Neural cell (in vitro differentiated cells): ENCODE measurements around the gene ELP5. TPM values are rescaled to one million over a fixed set of nuclear protein-coding genes. Genes with fewer than 3 reads are reported as not detected.

Experiments
- H2AFZ ChIP-seq: fragments of 200-600, 300-800 bp; sonication (generic), shearing (Covaris generic); 2 replicates; pipeline ENCODE4 v1.6.0; 2014; ENCODE audit warnings: low read depth, mild to moderate bottlenecking, antibody characterized with exemption, low read length, moderate library complexity
- H3F3A ChIP-seq: fragments of 200-600 bp; shearing (Covaris generic); 2 replicates; pipeline ENCODE4 v1.6.1; 2016; ENCODE audit warnings: mild to moderate bottlenecking, moderate library complexity, mixed read lengths, antibody characterized with exemption, low read length; ENCODE audit not compliant: insufficient read depth, poor library complexity, severe bottlenecking
- H3K27ac ChIP-seq: fragments of 200-600, 300-800 bp; sonication (generic), shearing (Covaris generic); 2 replicates; pipeline ENCODE4 v1.5.1; 2014; ENCODE audit warnings: mild to moderate bottlenecking, low read length, moderate library complexity
- H3K27me3 ChIP-seq: fragments of 300-800, 200-600 bp; sonication (generic), shearing (Covaris generic); 2 replicates; pipeline ENCODE4 v1.6.0; 2014; ENCODE audit warnings: mild to moderate bottlenecking, low read depth, low read length, moderate library complexity; ENCODE audit not compliant: insufficient read depth
- H3K36me3 ChIP-seq: fragments of 300-800, 200-600 bp; sonication (generic), shearing (Covaris generic); 2 replicates; pipeline ENCODE4 v1.5.1; 2014; ENCODE audit warnings: mild to moderate bottlenecking, antibody characterized with exemption, low read length, moderate library complexity; ENCODE audit not compliant: insufficient read depth
- H3K4me2 ChIP-seq: fragments of 300-800, 200-600 bp; sonication (generic), shearing (Covaris generic); 2 replicates; pipeline ENCODE4 v1.6.0; 2014; ENCODE audit warnings: mild to moderate bottlenecking, low read length
- H3K4me3 ChIP-seq: fragments of 300-800, 200-600 bp; sonication (generic), shearing (Covaris generic); 2 replicates; pipeline ENCODE4 v1.5.1; 2014; ENCODE audit warnings: mild to moderate bottlenecking, low read length, moderate library complexity
- H3K79me2 ChIP-seq: fragments of 200-600 bp; shearing (Covaris generic); replicated peaks from 2 replicates; pipeline ENCODE4 v1.6.0; 2014; ENCODE audit warnings: mild to moderate bottlenecking, low read length, moderate library complexity; ENCODE audit not compliant: insufficient read depth
- H3K9ac ChIP-seq: fragments of 300-800, 200-600 bp; sonication (generic), shearing (Covaris generic); 2 replicates; pipeline ENCODE4 v1.6.1; 2016; ENCODE audit warnings: mild to moderate bottlenecking, low read length, mixed read lengths
- H3K9me2 ChIP-seq: fragments of 200-600 bp; shearing (Covaris generic); 2 replicates; pipeline ENCODE4 v1.6.1; 2016; ENCODE audit warnings: mild to moderate bottlenecking, low read length, mixed read lengths; ENCODE audit not compliant: insufficient read depth
- H3K9me3 ChIP-seq: fragments of 200-600, 300-800 bp; sonication (generic), shearing (Covaris generic); 2 replicates; pipeline ENCODE4 v1.6.1; 2016; ENCODE audit warnings: mild to moderate bottlenecking, mixed run types, low read length, moderate library complexity, mixed read lengths
- H4K20me1 ChIP-seq: fragments of 200-600 bp; shearing (Covaris generic); 2 replicates; pipeline ENCODE4 v1.6.1; 2016; ENCODE audit warnings: mild to moderate bottlenecking, mixed run types; ENCODE audit not compliant: insufficient read depth
- CTCF ChIP-seq: fragments of 450-650 bp; IDR thresholded peaks from 2 replicates; pipeline ENCODE4 v1.5.1; 2014; ENCODE audit warnings: antibody characterized with exemption, mild to moderate bottlenecking, moderate library complexity; ENCODE audit not compliant: poor library complexity, severe bottlenecking
- EP300 ChIP-seq: fragments of 450-650 bp; conservative IDR thresholded peaks from 2 replicates; pipeline ENCODE4 v1.6.1; 2014; ENCODE audit warnings: antibody characterized with exemption, mild to moderate bottlenecking, moderate library complexity; ENCODE audit not compliant: poor library complexity, severe bottlenecking
- EZH2 ChIP-seq: fragments of 200-600, 300-800 bp; shearing (Covaris generic), sonication (generic); IDR thresholded peaks from 2 replicates; pipeline ENCODE4 v1.6.1; 2014; ENCODE audit warnings: antibody characterized with exemption, low read length, borderline replicate concordance, mild to moderate bottlenecking; ENCODE audit not compliant: insufficient read depth, poor library complexity, severe bottlenecking
- MXI1 ChIP-seq: fragments of 450-650 bp; conservative IDR thresholded peaks from 2 replicates; pipeline ENCODE4 v1.6.1; 2014; ENCODE audit warnings: antibody characterized with exemption, mild to moderate bottlenecking; ENCODE audit not compliant: poor library complexity, severe bottlenecking
- POLR2AphosphoS5 ChIP-seq: IDR thresholded peaks from 2 replicates; pipeline ENCODE4 v1.6.1; 2012
- RAD21 ChIP-seq: fragments of 450-650 bp; conservative IDR thresholded peaks from 2 replicates; pipeline ENCODE4 v1.6.1; 2014; ENCODE audit warnings: antibody characterized with exemption, mild to moderate bottlenecking, moderate library complexity
- REST ChIP-seq: IDR thresholded peaks from 2 replicates; pipeline ENCODE4 v1.6.1; 2012; ENCODE audit warnings: borderline replicate concordance
- SMC3 ChIP-seq: fragments of 450-650 bp; conservative IDR thresholded peaks from 2 replicates; pipeline ENCODE4 v1.6.1; 2014; ENCODE audit warnings: antibody characterized with exemption, mild to moderate bottlenecking, moderate library complexity; ENCODE audit not compliant: poor library complexity
- TAF1 ChIP-seq: IDR thresholded peaks from 2 replicates; pipeline ENCODE4 v1.6.1; 2012; ENCODE audit warnings: low read depth
- polyA plus RNA-seq: library from polyadenylated mRNA; depleted of rRNA; stranded (reverse); fragments of >200 nt; gene quantifications from 2 replicates; pipeline ENCODE4 v1.2.3, GENCODE V29; 2014

ELP5 gene
- polyA plus RNA-seq, 1 donor from 2014 or later, result 82.7 TPM

DNA sequence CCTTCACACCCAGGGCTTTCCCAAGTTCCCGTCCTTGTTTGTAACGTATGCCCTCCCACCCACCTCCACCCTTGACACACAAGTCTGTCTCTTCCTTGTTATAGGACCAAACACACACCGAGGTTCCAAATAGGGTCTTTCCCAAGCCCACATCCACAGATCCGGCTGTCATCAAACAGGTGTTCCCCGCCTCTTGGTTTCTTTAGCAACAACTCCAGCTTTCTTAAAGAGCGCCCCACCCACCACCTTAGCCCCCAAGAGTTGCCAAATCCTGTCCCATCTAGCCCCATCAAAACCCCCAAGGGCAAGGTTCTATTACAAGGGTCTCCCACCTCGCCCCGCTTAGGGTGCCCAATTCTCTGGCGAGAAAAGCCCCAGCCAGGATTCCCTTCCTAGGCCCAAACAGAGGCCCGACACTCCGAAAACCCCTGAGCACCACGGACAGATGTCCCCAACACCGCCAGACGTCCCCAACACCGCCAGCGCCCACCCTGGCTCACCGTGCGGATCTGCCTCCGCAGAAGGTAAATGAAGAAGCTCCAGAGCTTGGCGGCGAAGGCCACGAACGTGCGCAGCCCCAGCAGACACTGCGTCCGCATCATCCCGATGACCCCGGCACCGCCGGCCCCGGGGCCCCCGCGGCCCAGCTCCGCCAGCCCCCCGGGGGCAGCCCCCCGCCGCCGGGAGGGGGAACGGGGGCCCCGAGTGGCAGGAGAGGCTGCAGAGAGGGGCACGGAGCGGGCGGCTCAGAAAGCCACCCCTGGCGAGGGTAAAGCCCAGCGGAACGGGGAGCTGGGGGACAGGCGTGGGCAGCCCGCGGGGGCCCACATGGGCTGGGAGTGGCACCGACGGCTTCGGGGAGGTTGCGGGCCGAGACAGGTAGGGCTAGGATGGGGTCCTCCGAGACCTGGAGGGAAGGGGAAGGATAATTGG lies 1.1 kb upstream of the ELP5 start:
- Histone ChIP-seq H3F3A (no peaks in the 10 kb centered on the region), H3K27ac (peak overlapping the region; percentile 97), H3K9me3 (no peaks in the 10 kb centered on the region), H3K4me2 (peak overlapping the region; percentile 80), H3K79me2 (peaks cover 55% of the 10 kb centered on the region), H3K9me2 (no peaks in the 10 kb centered on the region), H4K20me1 (no peaks in the 10 kb centered on the region), H3K27me3 (no peaks in the 10 kb centered on the region), H3K36me3 (no peaks in the 10 kb centered on the region), H3K4me3 (peak overlapping the region; percentile 70), H3K9ac (peak overlapping the region; percentile 88), H2AFZ (no peak overlapping the region)
- TF ChIP-seq EP300, result no peak
- TF ChIP-seq MXI1, result peak; percentile 8
- peak; percentile 52 for TF ChIP-seq TAF1
- TF ChIP-seq SMC3, result no peak
- no peak for TF ChIP-seq EZH2
- no peak for TF ChIP-seq RAD21
- no peak for TF ChIP-seq CTCF
- TF ChIP-seq POLR2AphosphoS5, result no peak
- no peak for TF ChIP-seq REST

DNA sequence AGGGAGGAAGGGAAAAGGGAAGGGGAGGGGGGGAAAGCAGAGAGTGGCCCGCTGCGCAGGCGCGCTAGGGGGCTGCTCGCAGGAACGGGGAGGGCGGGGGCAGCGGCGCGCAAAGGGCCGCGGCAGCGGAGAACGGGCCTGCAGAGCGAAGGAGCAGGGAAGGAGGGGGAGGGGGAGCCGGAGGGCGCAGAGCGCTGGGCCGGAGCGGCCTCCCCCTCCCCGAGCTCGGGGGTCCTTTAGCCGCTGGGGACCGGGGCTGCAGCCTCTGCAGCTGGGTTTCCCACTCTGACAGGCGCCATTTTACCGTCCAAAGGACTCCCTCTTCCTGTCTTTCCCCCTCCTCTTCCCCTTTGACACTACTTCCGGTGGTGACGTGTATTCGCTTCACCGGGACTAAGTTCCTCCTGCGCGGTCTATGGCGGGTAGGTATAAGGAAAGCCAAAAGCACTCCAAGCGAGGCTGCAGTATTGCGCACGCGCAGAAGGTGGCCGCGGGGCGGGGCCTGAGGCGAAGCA lies 297 bp upstream of the ELP5 start, which contains the start of gene CTDNEP1:
Gene CTDNEP1 (minus strand): TSS at position 74 of the 515 bp plus-strand sequence. CDS start 438 bp downstream, outside the sequence.
- Histone ChIP-seq H3K4me3 (peak within 1 kb of the TSS; percentile 70), H3K27ac (peak within 1 kb of the TSS; percentile 97), H3K79me2 (peaks cover 55% of the 10 kb centered on the region), H2AFZ (peak within 1 kb of the TSS; percentile 62), H3K9me3 (no peaks in the 10 kb centered on the region), H3K9ac (peak within 1 kb of the TSS; percentile 88), H4K20me1 (no peaks in the 10 kb centered on the region), H3K36me3 (no peaks in the 10 kb centered on the region), H3K9me2 (no peaks in the 10 kb centered on the region), H3K27me3 (no peaks in the 10 kb centered on the region), H3K4me2 (peak within 1 kb of the TSS; percentile 95), H3F3A (no peaks in the 10 kb centered on the region)
- no peak for TF ChIP-seq EP300
- TF ChIP-seq TAF1, result peak; percentile 11
- TF ChIP-seq SMC3, result no peak
- TF ChIP-seq CTCF, result no peak
- peak; percentile 45 for TF ChIP-seq REST
- peak; percentile 78 for TF ChIP-seq POLR2AphosphoS5
- TF ChIP-seq EZH2, result no peak
- TF ChIP-seq MXI1, result no peak
- no peak for TF ChIP-seq RAD21
